B cell (primary cell): ENCODE data around the gene GRB10. TPM values are rescaled to one million over a fixed set of nuclear protein-coding genes. Genes with fewer than 3 reads are reported as not detected.
A peak's percentile ranks its signal among the peaks of the same experiment; 100 is the strongest.

ENCODE experiments used
- ATAC-seq: fragments of 200-7000 bp; cut with Tn5 transposase; one replicate; pipeline ENCODE4 v1.10.0; 2021; ENCODE audit warnings: low read depth, mild to moderate bottlenecking, moderate number of reproducible peaks, moderate library complexity
- CTCF ChIA-PET: fragments of 350-600 bp; sonication (Branson Sonifier 250); formaldehyde crosslinking; loops from one replicate; lab custom pipeline; 2021; ENCODE audit warnings: antibody characterized with exemption, inconsistent platforms; lab: Charles Lee
- POLR2A ChIA-PET: fragments of 350-600 bp; sonication (Branson Sonifier 250); formaldehyde crosslinking; loops from one replicate; lab custom pipeline; 2021; ENCODE audit warnings: antibody characterized with exemption; lab: Charles Lee
- DNase-seq: peaks from one replicate; pipeline ENCODE4 v3.0.0; 2013
- H2AFZ ChIP-seq: 2 replicates; pipeline ENCODE4 v1.6.1; 2012; ENCODE audit warnings: mild to moderate bottlenecking, low read depth, low read length; ENCODE audit not compliant: insufficient read depth, poor library complexity, severe bottlenecking
- H3K27ac ChIP-seq, 2 donors: 1 replicate in 1 of 2; 2 replicates in 1 of 2; pipeline ENCODE4 v1.5.1; 2012 to 2013; ENCODE audit warnings: low read length in 2 of 2, mild to moderate bottlenecking in 2 of 2, moderate library complexity in 1 of 2
- H3K27me3 ChIP-seq, 4 experiments: fragments of 200-600 bp in 1 of 4; sonication (generic) in 1 of 4; replicated peaks in 1 of 4; 1 replicate in 2 of 4; 2 replicates in 2 of 4; pipeline versions ENCODE4 v1.6.1 to v1.7.0; 2013 to 2016; ENCODE audit warnings: low read length in 3 of 4, mild to moderate bottlenecking in 2 of 4, mixed read lengths in 1 of 4, moderate library complexity in 1 of 4; ENCODE audit not compliant: insufficient read depth in 4 of 4, control insufficient read depth in 3 of 4; ENCODE audit errors: control extremely low read depth in 1 of 4
- H3K36me3 ChIP-seq, 2 experiments: replicated peaks in 1 of 2; 1 replicate in 1 of 2; 2 replicates in 1 of 2; pipeline versions ENCODE4 v1.6.1 to v1.7.1; 2013; ENCODE audit warnings: low read length in 1 of 2; ENCODE audit not compliant: insufficient read depth in 2 of 2, control insufficient read depth in 1 of 2; ENCODE audit errors: control extremely low read depth in 1 of 2, extremely low read depth in 1 of 2
- H3K4me1 ChIP-seq, 2 donors: fragments of 200-600 bp in 1 of 2; sonication (generic) in 1 of 2; 1 replicate in 1 of 2; 2 replicates in 1 of 2; pipeline versions ENCODE4 v1.5.1 to v1.6.1; 2013 to 2017; ENCODE audit warnings: low read length in 2 of 2; ENCODE audit not compliant: control insufficient read depth in 2 of 2, insufficient read depth in 2 of 2
- H3K4me2 ChIP-seq: replicated peaks from 2 replicates; pipeline ENCODE3; 2012; ENCODE audit warnings: mild to moderate bottlenecking, low read depth, low read length; ENCODE audit not compliant: poor library complexity, severe bottlenecking
- H3K4me3 ChIP-seq, 5 experiments: fragments of 200-600 bp in 1 of 5; sonication (generic) in 1 of 5; 1 replicate in 3 of 5; 2 replicates in 2 of 5; pipeline versions ENCODE4 v1.5.1 to v1.7.0; 2011 to 2016; ENCODE audit warnings: low read length in 4 of 5, mild to moderate bottlenecking in 4 of 5, low read depth in 2 of 5, control low read depth in 1 of 5, moderate library complexity in 1 of 5; ENCODE audit not compliant: insufficient read depth in 1 of 5; ENCODE audit errors: control extremely low read depth in 1 of 5, extremely low read depth in 1 of 5
- H3K79me2 ChIP-seq: fragments of 200-600 bp; sonication (generic); one replicate; pipeline ENCODE4 v1.6.0; 2016; ENCODE audit warnings: low read length; ENCODE audit not compliant: control insufficient read depth, insufficient read depth
- H3K9ac ChIP-seq: fragments of 200-600 bp; sonication (generic); 2 replicates; pipeline ENCODE4 v1.6.1; 2017; ENCODE audit warnings: mild to moderate bottlenecking, low read length, moderate library complexity
- H3K9me3 ChIP-seq, 3 donors: one replicate each; pipeline versions ENCODE4 v1.6.1 to v1.7.1; 2013; ENCODE audit warnings: low read length in 2 of 3; ENCODE audit not compliant: control insufficient read depth in 2 of 3, insufficient read depth in 1 of 3; ENCODE audit errors: control extremely low read depth in 1 of 3
- H4K20me1 ChIP-seq: 2 replicates; pipeline ENCODE4 v1.6.0; 2012; ENCODE audit warnings: mild to moderate bottlenecking, low read length; ENCODE audit not compliant: insufficient read depth, control insufficient read depth, poor library complexity, severe bottlenecking
- H3K27ac Mint-ChIP-seq: one replicate; pipeline ENCODE4 v1.8.0; 2021; ENCODE audit warnings: mixed read lengths
- H3K27me3 Mint-ChIP-seq: one replicate; pipeline ENCODE4 v1.8.0; 2021; ENCODE audit warnings: mixed read lengths
- H3K4me1 Mint-ChIP-seq: one replicate; pipeline ENCODE4 v1.8.0; 2021; ENCODE audit warnings: mixed read lengths
- H3K4me3 Mint-ChIP-seq: one replicate; pipeline ENCODE4 v1.8.0; 2021; ENCODE audit warnings: mixed read lengths
- H3K9me3 Mint-ChIP-seq: one replicate; pipeline ENCODE4 v1.8.0; 2022; ENCODE audit warnings: mixed read lengths; ENCODE audit not compliant: insufficient read depth
- EZH2 ChIP-seq: IDR thresholded peaks from 2 replicates; pipeline ENCODE4 v1.6.1; 2012; ENCODE audit warnings: borderline replicate concordance, low read depth, mild to moderate bottlenecking, moderate library complexity, low read length; ENCODE audit not compliant: insufficient read depth, poor library complexity, severe bottlenecking
- WGBS: methylation state at CpG from one replicate; pipeline ENCODE4 v1.1.5; 2013; ENCODE audit warnings: missing lambda C conversion rate; ENCODE audit not compliant: insufficient coverage; 5-methylcytosine and 5-hydroxymethylcytosine counted together
- intact Hi-C: fragments of 100-400 bp; cut with micrococcal nuclease; formaldehyde crosslinking; loops from one replicate; pipeline ENCODE4 v1.10.0; 2022
- polyA plus RNA-seq: library from polyadenylated mRNA; depleted of rRNA; stranded (reverse); fragments of >200 nt; gene quantifications from 2 replicates; pipeline ENCODE4 v1.2.3, GENCODE V29; 2012
- total RNA-seq, 2 donors: library from RNA; stranded (reverse); fragments of 120-200 nt in 1 of 2; gene quantifications; 1 replicate in 1 of 2; 2 replicates in 1 of 2; pipeline versions ENCODE4 v1.2.3 to v1.2.4, GENCODE V29; 2013 to 2022
- TF ChIP-seq, protein P1 (sequence below): fragments of 200-600 bp; IDR thresholded peaks from one replicate; pipeline ENCODE4 v1.8.0; 2022; ENCODE audit warnings: antibody characterized with exemption, mild to moderate bottlenecking

Gene GRB10
- total and polyA plus RNA-seq, 2 donors (not counting 1 experiment from before 2014, with no cell fraction given) = 0.04 TPM; not detected in 1

- intact Hi-C loops = no loop called here
- H3K9ac ChIP-seq = peak overlapping the region; percentile 44
- H3K27ac Mint-ChIP-seq = no peak overlapping the region
- H3K4me3 Mint-ChIP-seq = peak overlapping the region; percentile 26
- H3K4me1 ChIP-seq = peaks cover 8 to 10% of the 10 kb centered on the region in 2 donors
- peaks cover 5% of the 10 kb centered on the region for H3K4me1 Mint-ChIP-seq
- WGBS = no CpG with 5 or more reads among the region's 8 CpGs
- no peaks in the 10 kb centered on the region for H3K79me2 ChIP-seq
- H3K27ac ChIP-seq = no peak overlapping the region
- H4K20me1 ChIP-seq = no peaks in the 10 kb centered on the region
- DNase-seq = peak; percentile 39
- H3K9me3 ChIP-seq = no peaks in the 10 kb centered on the region
- CTCF ChIA-PET = interaction anchor here (0.5 to 4.6 kb wide), 4 partner anchors 9 to 588 kb away, joined by 3 to 39 read pairs (median 7); partner anchors contain the start of gene ZPBP
- TF ChIP-seq, protein P1, sequence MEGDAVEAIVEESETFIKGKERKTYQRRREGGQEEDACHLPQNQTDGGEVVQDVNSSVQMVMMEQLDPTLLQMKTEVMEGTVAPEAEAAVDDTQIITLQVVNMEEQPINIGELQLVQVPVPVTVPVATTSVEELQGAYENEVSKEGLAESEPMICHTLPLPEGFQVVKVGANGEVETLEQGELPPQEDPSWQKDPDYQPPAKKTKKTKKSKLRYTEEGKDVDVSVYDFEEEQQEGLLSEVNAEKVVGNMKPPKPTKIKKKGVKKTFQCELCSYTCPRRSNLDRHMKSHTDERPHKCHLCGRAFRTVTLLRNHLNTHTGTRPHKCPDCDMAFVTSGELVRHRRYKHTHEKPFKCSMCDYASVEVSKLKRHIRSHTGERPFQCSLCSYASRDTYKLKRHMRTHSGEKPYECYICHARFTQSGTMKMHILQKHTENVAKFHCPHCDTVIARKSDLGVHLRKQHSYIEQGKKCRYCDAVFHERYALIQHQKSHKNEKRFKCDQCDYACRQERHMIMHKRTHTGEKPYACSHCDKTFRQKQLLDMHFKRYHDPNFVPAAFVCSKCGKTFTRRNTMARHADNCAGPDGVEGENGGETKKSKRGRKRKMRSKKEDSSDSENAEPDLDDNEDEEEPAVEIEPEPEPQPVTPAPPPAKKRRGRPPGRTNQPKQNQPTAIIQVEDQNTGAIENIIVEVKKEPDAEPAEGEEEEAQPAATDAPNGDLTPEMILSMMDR = no peak
- TF ChIP-seq EZH2 = no peak
- H3K4me3 ChIP-seq = peak overlapping the region in 1 of 5 experiments; percentile 22
- peaks cover 36% of the 10 kb centered on the region for H3K27me3 Mint-ChIP-seq
- H3K9me3 Mint-ChIP-seq = no peaks in the 10 kb centered on the region
- H3K27me3 ChIP-seq = no peaks in the 10 kb centered on the region
- no peaks in the 10 kb centered on the region for H3K36me3 ChIP-seq
- ATAC-seq = no peak
- POLR2A ChIA-PET = no interaction called here
- H2AFZ ChIP-seq = peak overlapping the region; percentile 61
- H3K4me2 ChIP-seq = peak overlapping the region; percentile 61
Observed at GRCh38 chr7:50681432-50682045, 101.2 kb downstream of the GRB10 start.
